GM18517 (cell line): ENCODE data around the gene CMTM3.
A peak's percentile ranks its signal among the peaks of the same experiment; 100 is the strongest.
"Not testable (repeated sequence)": the region's sequence is repeated elsewhere in the genome, so short reads cannot be mapped to it uniquely, and the experiment has no call there.

Experiments
- ATAC-seq: cut with Tn5 transposase; IDR thresholded peaks from one replicate; pipeline ENCODE4 v1.9.1; 2021; ENCODE audit warnings: mild to moderate bottlenecking, moderate library complexity; ENCODE audit not compliant: unreplicated experiment

The CMTM3 gene

GRCh38 chr16:66604376-66605176 lies at the start of gene CMTM3:
CMTM3 (plus strand) TSS chr16:66604704; CDS start chr16:66604806, 102 bp downstream.
- peak; percentile 47 for ATAC-seq

GRCh38 chr16:66560107-66560506 lies 44.4 kb upstream of the CMTM3 start:
- ATAC-seq, result no peak

- no peak for ATAC-seq
Observed at GRCh38 chr16:66561381-66562080, 43.0 kb upstream of the CMTM3 start.

- no peak for ATAC-seq
Observed at GRCh38 chr16:66562409-66562808, 42.1 kb upstream of the CMTM3 start.

- ATAC-seq, result no peak
Observed at GRCh38 chr16:66562986-66563385, 41.5 kb upstream of the CMTM3 start.

- ATAC-seq, result no peak
Observed at GRCh38 chr16:66563574-66564334, 40.8 kb upstream of the CMTM3 start.

GRCh38 chr16:66566051-66566901 lies 38.2 kb upstream of the CMTM3 start, which contains the start of gene CMTM1:
CMTM1 (plus strand) TSS chr16:66566439; CDS start chr16:66566514, 75 bp downstream.
- ATAC-seq, result no peak

GRCh38 chr16:66567270-66567669 lies 37.2 kb upstream of the CMTM3 start:
- not testable (repeated sequence) for ATAC-seq

- ATAC-seq, result no peak
Observed at GRCh38 chr16:66568355-66568754, 36.1 kb upstream of the CMTM3 start.

- no peak for ATAC-seq
Observed at GRCh38 chr16:66569131-66569530, 35.4 kb upstream of the CMTM3 start.

- no peak for ATAC-seq
Observed at GRCh38 chr16:66569827-66570405, 34.6 kb upstream of the CMTM3 start.

GRCh38 chr16:66572356-66572755 lies 32.1 kb upstream of the CMTM3 start:
- ATAC-seq, result no peak

- no peak for ATAC-seq
Observed at GRCh38 chr16:66574081-66574480, 30.4 kb upstream of the CMTM3 start.

GRCh38 chr16:66574531-66574930 lies 30.0 kb upstream of the CMTM3 start:
- ATAC-seq, result no peak

- no peak for ATAC-seq
Observed at GRCh38 chr16:66575060-66575459, 29.4 kb upstream of the CMTM3 start.

- no peak for ATAC-seq
Observed at GRCh38 chr16:66576296-66576695, 28.2 kb upstream of the CMTM3 start.

- no peak for ATAC-seq
Observed at GRCh38 chr16:66578651-66579531, 25.6 kb upstream of the CMTM3 start, which contains the start of gene CMTM2. CMTM2 (plus strand) TSS chr16:66579463; CDS start chr16:66579608, 145 bp downstream.

- ATAC-seq, result no peak
Observed at GRCh38 chr16:66580605-66581209, 23.8 kb upstream of the CMTM3 start.
